HepG2 (cell line): Measurements from ENCODE around the gene DCDC2C. TPM values are rescaled to one million over a fixed set of nuclear protein-coding genes. Genes with fewer than 3 reads are reported as not detected.

Source experiments
- ATAC-seq: fragments of 200-7000 bp; cut with Tn5 transposase; 3 replicates; pipeline ENCODE4 v1.9.1; 2020; ENCODE audit warnings: mild to moderate bottlenecking, moderate library complexity
- BruUV-seq: library from RNA; stranded (reverse); fragments of 400-500 nt; replicated peaks from 2 replicates; lab custom pipeline; 2021; lab: Mats Ljungman, UMichigan
- CTCF ChIA-PET: fragments of 300-600 bp; formaldehyde crosslinking; extraction: SDS; loops from one replicate; lab custom pipeline; 2021; ENCODE audit warnings: low total read pairs, inconsistent platforms, low intra/inter-chr PET ratio; lab: Yijun Ruan, JAX
- POLR2A ChIA-PET: fragments of 350-600 bp; sonication (Branson Sonifier 250); formaldehyde crosslinking; loops from one replicate; lab custom pipeline; 2020; ENCODE audit warnings: antibody characterized with exemption, inconsistent platforms; lab: Yijun Ruan, JAX
- DNase-seq: peaks from one replicate; pipeline ENCODE4 v3.0.0-alpha.2; 2015; ENCODE audit warnings: low spot score
- FAIRE-seq: peaks from 3 replicates; lab custom pipeline; 2011; peaks lifted over from hg19 to GRCh38; lab: Jason Lieb, UNC
- H2AFZ ChIP-seq: one replicate; pipeline ENCODE4 v1.6.1; 2011; ENCODE audit warnings: low read length, inconsistent platforms
- H3K27ac ChIP-seq: fragments of 300-600 bp; 3 replicates; pipeline ENCODE4 v1.8.0; 2011; ENCODE audit warnings: mixed run types, mild to moderate bottlenecking, mixed read lengths, low read length, inconsistent platforms; ENCODE audit not compliant: insufficient read depth; ENCODE audit errors: extremely low read length
- H3K27me3 ChIP-seq, 2 experiments: fragments of 200-600 bp in 1 of 2; 2 replicates in 1 of 2; 3 replicates in 1 of 2; pipeline versions ENCODE4 v1.6.0 to v1.8.0; 2011; ENCODE audit warnings: low read length in 2 of 2, mild to moderate bottlenecking in 2 of 2, moderate library complexity in 2 of 2, inconsistent platforms in 1 of 2; ENCODE audit not compliant: insufficient read depth in 2 of 2, control insufficient read depth in 1 of 2
- H3K36me3 ChIP-seq, 2 experiments: fragments of 200-600 bp in 1 of 2; replicated peaks in 1 of 2; 2 replicates in 1 of 2; 3 replicates in 1 of 2; pipeline versions ENCODE4 v1.5.1 to v1.8.0; 2011; ENCODE audit warnings: low read length in 2 of 2, inconsistent platforms in 1 of 2; ENCODE audit not compliant: insufficient read depth in 2 of 2, control insufficient read depth in 1 of 2
- H3K4me1 ChIP-seq: 2 replicates; pipeline ENCODE4 v1.5.1; 2012; ENCODE audit warnings: low read length, inconsistent platforms; ENCODE audit not compliant: insufficient read depth
- H3K4me2 ChIP-seq: 2 replicates; pipeline ENCODE4 v1.6.0; 2011; ENCODE audit warnings: low read depth, low read length, inconsistent platforms
- H3K4me3 ChIP-seq, 3 experiments: fragments of 200-600 bp in 1 of 3; sonication (generic), shearing (Covaris generic) in 1 of 3; replicated peaks in 1 of 3; 2 replicates each; pipeline ENCODE4 v1.5.1; 2011 to 2016; ENCODE audit warnings: low read length in 3 of 3, inconsistent platforms in 2 of 3, low read depth in 2 of 3, mild to moderate bottlenecking in 2 of 3, control low read depth in 1 of 3, mixed read lengths in 1 of 3; ENCODE audit not compliant: insufficient read depth in 1 of 3
- H3K79me2 ChIP-seq: one replicate; pipeline ENCODE4 v1.6.1; 2011; ENCODE audit warnings: low read length, inconsistent platforms; ENCODE audit not compliant: insufficient read depth
- H3K9ac ChIP-seq: 2 replicates; pipeline ENCODE4 v1.6.0; 2011; ENCODE audit warnings: mild to moderate bottlenecking, low read depth, low read length, inconsistent platforms; ENCODE audit not compliant: insufficient read depth
- H3K9me3 ChIP-seq: 2 replicates; pipeline ENCODE4 v1.5.1; 2012; ENCODE audit warnings: mild to moderate bottlenecking, low read length
- H4K20me1 ChIP-seq: 2 replicates; pipeline ENCODE4 v1.6.0; 2011; ENCODE audit warnings: inconsistent platforms, mild to moderate bottlenecking, low read length, moderate library complexity; ENCODE audit not compliant: insufficient read depth
- ATF3 ChIP-seq: sonication (generic); formaldehyde crosslinking; IDR thresholded peaks from 2 replicates; pipeline ENCODE4 v1.4.0; 2020; ENCODE audit warnings: missing genetic modification reagents
- HINFP ChIP-seq: sonication (generic); formaldehyde crosslinking; IDR thresholded peaks from 2 replicates; pipeline ENCODE4 v1.4.0; 2020; ENCODE audit warnings: low read depth, mild to moderate bottlenecking, missing genetic modification reagents
- HMG20B ChIP-seq: conservative IDR thresholded peaks from 2 replicates; pipeline ENCODE4 v1.6.1; 2016; ENCODE audit warnings: missing genetic modification reagents, missing compliant biosample characterization
- NCOA2 ChIP-seq: sonication (generic); formaldehyde crosslinking; IDR thresholded peaks from 2 replicates; pipeline ENCODE4 v1.8.0; 2022; ENCODE audit warnings: inconsistent platforms
- ZNF343 ChIP-seq: sonication (generic); formaldehyde crosslinking; IDR thresholded peaks from 2 replicates; pipeline ENCODE4 v1.4.0; 2020; ENCODE audit warnings: mild to moderate bottlenecking, missing genetic modification reagents
- ZNF674 ChIP-seq: sonication (generic); formaldehyde crosslinking; IDR thresholded peaks from 2 replicates; pipeline ENCODE4 v1.5.0; 2020; ENCODE audit warnings: low read depth, mild to moderate bottlenecking, missing genetic modification reagents
- ZNF784 ChIP-seq: sonication (generic); formaldehyde crosslinking; IDR thresholded peaks from 2 replicates; pipeline ENCODE4 v1.5.1; 2020; ENCODE audit warnings: missing genetic modification reagents, mild to moderate bottlenecking, borderline replicate concordance
- WGBS: methylation state at CpG from one replicate; pipeline ENCODE4 v1.1.6; 2017; ENCODE audit warnings: low lambda C conversion rate; 5-methylcytosine and 5-hydroxymethylcytosine counted together
- in situ Hi-C: cut with HindIII; loops from 2 replicates; pipeline ENCODE4 v1.10.0; 2017; ENCODE audit warnings: low pct_unique_long_range_greater_than_20kb; ENCODE audit not compliant: extremely low pct_ligation_motif_present
- intact Hi-C: fragments of 100-400 bp; cut with micrococcal nuclease; formaldehyde crosslinking; loops from one replicate; pipeline ENCODE4 v1.10.0; 2022; ENCODE audit not compliant: unreplicated experiment
- polyA plus RNA-seq, 8 experiments: library from polyadenylated mRNA; depleted of rRNA in 3 of 8; stranded (reverse) in 7 of 8; unstranded in 1 of 8; fragments of >200 nt; fragmentation: Illumina TruSeq in 4 of 8; extraction: Trizol in 4 of 8; gene quantifications; 2 replicates each; pipeline versions ENCODE4 v1.2.1 to v1.2.3, GENCODE V29; 2011 to 2016; ENCODE audit warnings: low read depth in 4 of 8, missing spikeins in 1 of 8, mixed read lengths in 1 of 8; ENCODE audit not compliant: insufficient read depth in 1 of 8
- total RNA-seq, 5 experiments: library from RNA; depleted of rRNA; stranded (reverse); fragments of >200 nt; fragmentation: Illumina TruSeq; extraction: Trizol; gene quantifications; 2 replicates each; pipeline ENCODE4 v1.2.3, GENCODE V29; 2016; ENCODE audit warnings: low read depth in 1 of 5

DCDC2C gene
- total and polyA plus RNA-seq, 2 of the 13 experiments (the other 11 are each of a cell fraction or from before 2014, with no cell fraction given) = not detected

- in situ Hi-C loops (no loop called here), intact Hi-C loops (no loop called here)
- no peaks in the 10 kb centered on the region for H4K20me1 ChIP-seq
- no peak overlapping the region for H3K9ac ChIP-seq
- H3K9me3 ChIP-seq = no peaks in the 10 kb centered on the region
- H3K27me3 ChIP-seq = peaks cover 16 to 66% of the 10 kb centered on the region in 2 experiments; a peak in 3 of 5 replicates
- ChIA-PET CTCF (no interaction called here), POLR2A (no interaction called here)
- H3K79me2 ChIP-seq = no peaks in the 10 kb centered on the region
- no peak for ATAC-seq
- no peak for TF ChIP-seq HMG20B (CRISPR knock-in tag)
- TF ChIP-seq ZNF343 (CRISPR knock-in tag) = no peak
- no peak for TF ChIP-seq ZNF674 (CRISPR knock-in tag)
- TF ChIP-seq HINFP (CRISPR knock-in tag) = no peak
- TF ChIP-seq NCOA2 (CRISPR knock-in tag) = no peak
- TF ChIP-seq ZNF784 (CRISPR knock-in tag) = no peak
- TF ChIP-seq ATF3 = no peak
- H3K4me1 ChIP-seq = no peaks in the 10 kb centered on the region
- FAIRE-seq = no peak
- H3K4me2 ChIP-seq = no peak overlapping the region
- no TSS peak for BruUV-seq
- WGBS = under 1% methylated on average over 5 of the region's 5 CpGs
- H3K27ac ChIP-seq = no peak overlapping the region
- no peak overlapping the region for H3K4me3 ChIP-seq
- no peaks in the 10 kb centered on the region for H3K36me3 ChIP-seq
- no peak overlapping the region for H2AFZ ChIP-seq
- no peak for DNase-seq
Observed at GRCh38 chr2:3751806-3752205, 48.4 kb downstream of the DCDC2C start.
